Measurements from ENCODE around the gene PPP2R3C.

GRCh38 chr14:35046751-35047536 lies 74.8 kb downstream of the PPP2R3C start:
- TF ChIP-seq, protein P1, sequence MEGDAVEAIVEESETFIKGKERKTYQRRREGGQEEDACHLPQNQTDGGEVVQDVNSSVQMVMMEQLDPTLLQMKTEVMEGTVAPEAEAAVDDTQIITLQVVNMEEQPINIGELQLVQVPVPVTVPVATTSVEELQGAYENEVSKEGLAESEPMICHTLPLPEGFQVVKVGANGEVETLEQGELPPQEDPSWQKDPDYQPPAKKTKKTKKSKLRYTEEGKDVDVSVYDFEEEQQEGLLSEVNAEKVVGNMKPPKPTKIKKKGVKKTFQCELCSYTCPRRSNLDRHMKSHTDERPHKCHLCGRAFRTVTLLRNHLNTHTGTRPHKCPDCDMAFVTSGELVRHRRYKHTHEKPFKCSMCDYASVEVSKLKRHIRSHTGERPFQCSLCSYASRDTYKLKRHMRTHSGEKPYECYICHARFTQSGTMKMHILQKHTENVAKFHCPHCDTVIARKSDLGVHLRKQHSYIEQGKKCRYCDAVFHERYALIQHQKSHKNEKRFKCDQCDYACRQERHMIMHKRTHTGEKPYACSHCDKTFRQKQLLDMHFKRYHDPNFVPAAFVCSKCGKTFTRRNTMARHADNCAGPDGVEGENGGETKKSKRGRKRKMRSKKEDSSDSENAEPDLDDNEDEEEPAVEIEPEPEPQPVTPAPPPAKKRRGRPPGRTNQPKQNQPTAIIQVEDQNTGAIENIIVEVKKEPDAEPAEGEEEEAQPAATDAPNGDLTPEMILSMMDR (IDR thresholded peaks at IDR 0.05; ENCODE audit: low read depth, low read length, poor library complexity, severe bottlenecking): no peak
- TF ChIP-seq EZH2phosphoT487 (IDR thresholded peaks at IDR 0.05; ENCODE audit: borderline replicate concordance, low read length): no peak

Data from DOHH2 (cell line).